WTC11 (cell line): Measurements from ENCODE around the gene ARHGAP32. TPM values are rescaled to one million over a fixed set of nuclear protein-coding genes. Genes with fewer than 3 reads are reported as not detected.

Experiments
- ATAC-seq: fragments of 200-7000 bp; cut with Tn5 transposase; 2 replicates; pipeline ENCODE4 v1.10.0; 2021; ENCODE audit warnings: mild to moderate bottlenecking, moderate library complexity
- CTCF ChIA-PET: fragments of 300-600 bp; sonication (Branson Sonifier 250); formaldehyde crosslinking; loops from one replicate; lab custom pipeline; 2021; ENCODE audit warnings: antibody characterized with exemption; lab: Charles Lee
- POLR2A ChIA-PET: fragments of 350-600 bp; sonication (Branson Sonifier 250); formaldehyde crosslinking; loops from one replicate; lab custom pipeline; 2021; ENCODE audit warnings: antibody characterized with exemption; lab: Charles Lee
- DNase-seq: peaks from one replicate; pipeline ENCODE4 v3.0.0; 2021; ENCODE audit warnings: low spot score
- H3K27ac Mint-ChIP-seq: 2 replicates; pipeline ENCODE4 v1.8.0; 2021; ENCODE audit warnings: mixed read lengths
- H3K27me3 Mint-ChIP-seq: 2 replicates; pipeline ENCODE4 v1.8.0; 2021; ENCODE audit warnings: low read depth, mild to moderate bottlenecking, moderate library complexity, mixed read lengths
- H3K36me3 Mint-ChIP-seq: 2 replicates; pipeline ENCODE4 v1.8.0; 2021; ENCODE audit warnings: mixed read lengths
- H3K4me1 Mint-ChIP-seq: 2 replicates; pipeline ENCODE4 v1.8.0; 2022; ENCODE audit warnings: mixed read lengths
- H3K4me3 Mint-ChIP-seq: 2 replicates; pipeline ENCODE4 v1.8.0; 2021; ENCODE audit warnings: mild to moderate bottlenecking, moderate library complexity, mixed read lengths
- H3K9me3 Mint-ChIP-seq: 2 replicates; pipeline ENCODE4 v1.8.0; 2021; ENCODE audit warnings: mixed read lengths
- ESRRA ChIP-seq: sonication (generic); formaldehyde crosslinking; IDR thresholded peaks from 2 replicates; pipeline ENCODE4 v1.8.1; 2022; ENCODE audit warnings: mild to moderate bottlenecking, missing genetic modification reagents, borderline replicate concordance
- GABPB1 ChIP-seq: sonication (generic); formaldehyde crosslinking; IDR thresholded peaks from 2 replicates; pipeline ENCODE4 v1.8.1; 2023; ENCODE audit warnings: mild to moderate bottlenecking, missing genetic modification reagents
- GRHL2 ChIP-seq: fragments of 250-450 bp; sonication (Bioruptor Pico); IDR thresholded peaks from 2 replicates; pipeline ENCODE4 v1.8.0; 2022; ENCODE audit warnings: mild to moderate bottlenecking, moderate library complexity; ENCODE audit not compliant: insufficient replicate concordance, severe bottlenecking
- HMGXB4 ChIP-seq: sonication (generic); formaldehyde crosslinking; IDR thresholded peaks from 2 replicates; pipeline ENCODE4 v1.8.1; 2023; ENCODE audit warnings: mild to moderate bottlenecking, moderate library complexity, missing genetic modification reagents
- IRF1 ChIP-seq: sonication (generic); formaldehyde crosslinking; IDR thresholded peaks from 2 replicates; pipeline ENCODE4 v1.8.0; 2023; ENCODE audit warnings: missing genetic modification reagents
- JUN ChIP-seq: sonication (generic); formaldehyde crosslinking; IDR thresholded peaks from 2 replicates; pipeline ENCODE4 v1.8.0; 2023; ENCODE audit warnings: mild to moderate bottlenecking, missing genetic modification reagents
- KAT7 ChIP-seq: sonication (generic); formaldehyde crosslinking; IDR thresholded peaks from 2 replicates; pipeline ENCODE4 v1.8.1; 2023; ENCODE audit warnings: missing genetic modification reagents, mild to moderate bottlenecking, borderline replicate concordance
- NFATC4 ChIP-seq: fragments of 250-450 bp; sonication (Bioruptor Pico); IDR thresholded peaks from 2 replicates; pipeline ENCODE4 v1.9.0; 2021; ENCODE audit warnings: mild to moderate bottlenecking
- SOX15 ChIP-seq: fragments of 250-450 bp; sonication (Bioruptor Pico); IDR thresholded peaks from 2 replicates; pipeline ENCODE4 v1.9.0; 2021; ENCODE audit warnings: mild to moderate bottlenecking
- USF1 ChIP-seq: sonication (generic); formaldehyde crosslinking; IDR thresholded peaks from 2 replicates; pipeline ENCODE4 v1.8.0; 2022; ENCODE audit warnings: mild to moderate bottlenecking, missing genetic modification reagents
- ZBTB43 ChIP-seq: sonication (generic); formaldehyde crosslinking; IDR thresholded peaks from 2 replicates; pipeline ENCODE4 v1.8.1; 2023; ENCODE audit warnings: mild to moderate bottlenecking, missing genetic modification reagents
- ZNF121 ChIP-seq: sonication (generic); formaldehyde crosslinking; IDR thresholded peaks from 2 replicates; pipeline ENCODE4 v1.8.0; 2023; ENCODE audit warnings: missing genetic modification reagents
- ZNF317 ChIP-seq: sonication (generic); formaldehyde crosslinking; IDR thresholded peaks from 2 replicates; pipeline ENCODE4 v1.8.1; 2023; ENCODE audit warnings: low read depth, mild to moderate bottlenecking, moderate library complexity, missing genetic modification reagents, borderline replicate concordance
- ZNF396 ChIP-seq: fragments of 250-450 bp; sonication (Bioruptor Pico); IDR thresholded peaks from 2 replicates; pipeline ENCODE4 v1.8.0; 2021; ENCODE audit warnings: mild to moderate bottlenecking, moderate library complexity, borderline replicate concordance
- ZNF532 ChIP-seq: fragments of 250-450 bp; sonication (Bioruptor Pico); IDR thresholded peaks from 2 replicates; pipeline ENCODE4 v1.9.0; 2021; ENCODE audit warnings: mild to moderate bottlenecking, borderline replicate concordance
- total RNA-seq: library from RNA; stranded (reverse); gene quantifications from 3 replicates; pipeline ENCODE4 v1.2.3, GENCODE V29; 2021
- TF ChIP-seq, protein P1 (sequence below): fragments of 200-600 bp; IDR thresholded peaks from 2 replicates; pipeline ENCODE4 v1.8.0; 2022; ENCODE audit warnings: antibody characterized with exemption
- TF ChIP-seq, protein P2 (sequence below): sonication (generic); formaldehyde crosslinking; IDR thresholded peaks from 2 replicates; pipeline ENCODE4 v1.8.1; 2023; ENCODE audit warnings: mild to moderate bottlenecking, missing genetic modification reagents, moderate library complexity
- TF ChIP-seq, protein P3 (sequence below): sonication (generic); formaldehyde crosslinking; conservative IDR thresholded peaks from 2 replicates; pipeline ENCODE4 v1.8.1; 2022; ENCODE audit warnings: mild to moderate bottlenecking, missing genetic modification reagents
- TF ChIP-seq, protein P4 (sequence below): fragments of 250-450 bp; sonication (Bioruptor Pico); IDR thresholded peaks from 2 replicates; pipeline ENCODE4 v1.8.0; 2021; ENCODE audit warnings: mild to moderate bottlenecking

The ARHGAP32 gene
- total RNA-seq, 1 experiment from 2014 or later = 25.6 TPM

DNA sequence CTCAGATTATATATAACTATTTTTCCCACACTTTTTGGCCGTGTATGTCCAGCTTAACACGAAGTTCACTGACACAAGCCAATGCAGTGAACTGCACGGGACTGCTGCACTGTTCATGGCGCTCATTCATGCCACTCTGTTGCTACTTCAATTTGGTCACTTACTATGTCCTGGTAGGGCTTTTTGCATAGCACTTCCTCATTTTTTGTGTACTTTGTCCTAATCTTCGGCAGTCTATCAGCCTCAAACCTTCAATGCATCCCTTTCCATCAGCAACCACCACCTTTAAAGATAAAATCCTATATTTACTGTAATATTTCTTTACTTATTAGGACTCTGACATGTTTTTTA lies 18.7 kb upstream of the ARHGAP32 start:
- no peak for TF ChIP-seq ZNF121 (CRISPR knock-in tag)
- no peak for TF ChIP-seq ZNF396 (CRISPR knock-in tag)
- no peak for TF ChIP-seq ESRRA (CRISPR knock-in tag)
- no peak for TF ChIP-seq SOX15
- no peak for TF ChIP-seq IRF1 (CRISPR knock-in tag)
- TF ChIP-seq USF1 (CRISPR knock-in tag) = no peak
- TF ChIP-seq JUN (CRISPR knock-in tag) = no peak
- no peak for TF ChIP-seq HMGXB4
- TF ChIP-seq, all 79 proteins: peak for 0
- no peak overlapping the region for H3K27ac Mint-ChIP-seq
- H3K4me1 Mint-ChIP-seq = peaks cover 65% of the 10 kb centered on the region
- ATAC-seq (no peak), DNase-seq (no peak)
- no peaks in the 10 kb centered on the region for H3K27me3 Mint-ChIP-seq
- H3K36me3 Mint-ChIP-seq = peaks cover 10% of the 10 kb centered on the region
- ChIA-PET POLR2A (no interaction called here), CTCF (no interaction called here)
- peaks cover 13% of the 10 kb centered on the region for H3K9me3 Mint-ChIP-seq
- peak overlapping the region; percentile 32; the same call in 1 of the 2 replicates for H3K4me3 Mint-ChIP-seq

DNA sequence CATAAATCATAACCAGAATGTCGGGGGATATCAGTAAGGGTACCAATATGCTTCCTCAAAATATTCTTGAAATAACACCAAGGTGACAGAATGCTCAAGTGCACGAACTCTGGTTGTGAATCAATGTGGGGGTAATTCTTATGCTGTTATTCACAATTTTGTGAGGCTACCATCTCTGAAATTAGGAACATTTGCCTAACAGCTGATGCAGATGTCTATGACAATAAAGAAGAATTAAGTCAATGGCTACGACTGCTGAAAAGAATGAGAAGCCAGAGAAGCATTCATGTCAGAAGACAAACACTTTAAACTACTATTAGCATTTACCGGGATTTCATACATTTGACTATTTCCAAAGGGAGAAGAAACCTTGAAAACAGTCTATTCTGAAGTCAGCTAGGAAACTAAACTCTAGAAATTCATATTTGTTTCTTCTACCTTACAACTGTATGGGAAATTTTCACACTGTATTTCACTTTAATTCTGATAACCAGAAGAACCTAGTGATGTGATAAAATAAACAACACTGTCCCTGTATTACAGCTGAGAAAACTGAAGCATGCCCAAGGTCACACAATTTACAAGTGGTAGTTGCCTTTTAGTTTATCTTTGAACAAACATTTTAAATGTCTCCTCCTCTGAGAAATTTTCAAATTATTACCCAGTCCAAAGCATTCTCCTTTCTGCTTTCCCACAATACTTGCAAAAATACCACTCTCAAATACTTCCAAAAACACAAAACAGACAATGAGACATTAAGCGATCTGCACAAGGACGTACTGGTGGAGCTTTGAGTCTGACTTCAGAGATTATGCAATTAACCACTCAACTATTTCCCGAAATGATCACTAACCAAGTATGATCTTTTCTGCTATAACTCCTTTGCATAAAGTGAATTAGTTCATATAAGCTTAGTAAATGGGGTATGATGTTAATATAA lies 18.0 kb upstream of the ARHGAP32 start:
- H3K27me3 Mint-ChIP-seq = no peaks in the 10 kb centered on the region
- H3K4me3 Mint-ChIP-seq = peak overlapping the region; percentile 32
- CTCF ChIA-PET = no interaction called here
- POLR2A ChIA-PET = no interaction called here
- peaks cover 10% of the 10 kb centered on the region for H3K36me3 Mint-ChIP-seq
- peak overlapping the region; percentile 83 for H3K27ac Mint-ChIP-seq
- no peak for ATAC-seq
- peaks cover 12% of the 10 kb centered on the region for H3K9me3 Mint-ChIP-seq
- no peak for DNase-seq
- H3K4me1 Mint-ChIP-seq = peaks cover 58% of the 10 kb centered on the region
- TF ChIP-seq GRHL2 (CRISPR knock-in tag) (no peak), ZNF532 (CRISPR knock-in tag) (no peak), ZNF317 (no peak), ZBTB43 (no peak), SOX15 (no peak), GABPB1 (CRISPR knock-in tag) (no peak), KAT7 (CRISPR knock-in tag) (no peak), NFATC4 (CRISPR knock-in tag) (no peak)
- TF ChIP-seq, protein P1, sequence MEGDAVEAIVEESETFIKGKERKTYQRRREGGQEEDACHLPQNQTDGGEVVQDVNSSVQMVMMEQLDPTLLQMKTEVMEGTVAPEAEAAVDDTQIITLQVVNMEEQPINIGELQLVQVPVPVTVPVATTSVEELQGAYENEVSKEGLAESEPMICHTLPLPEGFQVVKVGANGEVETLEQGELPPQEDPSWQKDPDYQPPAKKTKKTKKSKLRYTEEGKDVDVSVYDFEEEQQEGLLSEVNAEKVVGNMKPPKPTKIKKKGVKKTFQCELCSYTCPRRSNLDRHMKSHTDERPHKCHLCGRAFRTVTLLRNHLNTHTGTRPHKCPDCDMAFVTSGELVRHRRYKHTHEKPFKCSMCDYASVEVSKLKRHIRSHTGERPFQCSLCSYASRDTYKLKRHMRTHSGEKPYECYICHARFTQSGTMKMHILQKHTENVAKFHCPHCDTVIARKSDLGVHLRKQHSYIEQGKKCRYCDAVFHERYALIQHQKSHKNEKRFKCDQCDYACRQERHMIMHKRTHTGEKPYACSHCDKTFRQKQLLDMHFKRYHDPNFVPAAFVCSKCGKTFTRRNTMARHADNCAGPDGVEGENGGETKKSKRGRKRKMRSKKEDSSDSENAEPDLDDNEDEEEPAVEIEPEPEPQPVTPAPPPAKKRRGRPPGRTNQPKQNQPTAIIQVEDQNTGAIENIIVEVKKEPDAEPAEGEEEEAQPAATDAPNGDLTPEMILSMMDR = no peak
- TF ChIP-seq, protein P2, sequence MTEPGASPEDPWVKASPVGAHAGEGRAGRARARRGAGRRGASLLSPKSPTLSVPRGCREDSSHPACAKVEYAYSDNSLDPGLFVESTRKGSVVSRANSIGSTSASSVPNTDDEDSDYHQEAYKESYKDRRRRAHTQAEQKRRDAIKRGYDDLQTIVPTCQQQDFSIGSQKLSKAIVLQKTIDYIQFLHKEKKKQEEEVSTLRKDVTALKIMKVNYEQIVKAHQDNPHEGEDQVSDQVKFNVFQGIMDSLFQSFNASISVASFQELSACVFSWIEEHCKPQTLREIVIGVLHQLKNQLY (CRISPR knock-in tag) = no peak
- TF ChIP-seq, protein P3, sequence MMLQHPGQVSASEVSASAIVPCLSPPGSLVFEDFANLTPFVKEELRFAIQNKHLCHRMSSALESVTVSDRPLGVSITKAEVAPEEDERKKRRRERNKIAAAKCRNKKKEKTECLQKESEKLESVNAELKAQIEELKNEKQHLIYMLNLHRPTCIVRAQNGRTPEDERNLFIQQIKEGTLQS (CRISPR knock-in tag) = no peak
- TF ChIP-seq, protein P4, sequence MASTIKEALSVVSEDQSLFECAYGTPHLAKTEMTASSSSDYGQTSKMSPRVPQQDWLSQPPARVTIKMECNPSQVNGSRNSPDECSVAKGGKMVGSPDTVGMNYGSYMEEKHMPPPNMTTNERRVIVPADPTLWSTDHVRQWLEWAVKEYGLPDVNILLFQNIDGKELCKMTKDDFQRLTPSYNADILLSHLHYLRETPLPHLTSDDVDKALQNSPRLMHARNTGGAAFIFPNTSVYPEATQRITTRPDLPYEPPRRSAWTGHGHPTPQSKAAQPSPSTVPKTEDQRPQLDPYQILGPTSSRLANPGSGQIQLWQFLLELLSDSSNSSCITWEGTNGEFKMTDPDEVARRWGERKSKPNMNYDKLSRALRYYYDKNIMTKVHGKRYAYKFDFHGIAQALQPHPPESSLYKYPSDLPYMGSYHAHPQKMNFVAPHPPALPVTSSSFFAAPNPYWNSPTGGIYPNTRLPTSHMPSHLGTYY (CRISPR knock-in tag) = no peak
